K562 (cell line): ENCODE data around the gene ANXA9. TPM values are rescaled to one million over a fixed set of nuclear protein-coding genes. Genes with fewer than 3 reads are reported as not detected.

Experiments
- ATF1 ChIP-seq, 2 experiments: fragments of 450-650 bp in 1 of 2; IDR thresholded peaks; 2 replicates each; pipeline ENCODE4 v1.6.1; 2016; ENCODE audit warnings: missing compliant biosample characterization in 1 of 2, missing genetic modification characterization in 1 of 2
- CBFA2T3 ChIP-seq: fragments of 450-650 bp; IDR thresholded peaks from 2 replicates; pipeline ENCODE4 v1.6.1; 2017
- CBX8 ChIP-seq: fragments of 200-600 bp; sonication (generic); IDR thresholded peaks from 2 replicates; pipeline ENCODE4 v1.6.1; 2012; ENCODE audit warnings: borderline replicate concordance, mixed run types, low read depth, mild to moderate bottlenecking, moderate library complexity, mixed read lengths, low read length, control low read depth, inconsistent platforms; ENCODE audit not compliant: poor library complexity, severe bottlenecking; ENCODE audit errors: extremely low read depth
- DPF2 ChIP-seq: fragments of 450-650 bp; IDR thresholded peaks from 2 replicates; pipeline ENCODE4 v1.6.1; 2016
- HDAC2 ChIP-seq: fragments of 450-650 bp; IDR thresholded peaks from 2 replicates; pipeline ENCODE4 v1.6.1; 2016; ENCODE audit warnings: mild to moderate bottlenecking
- KAT7 ChIP-seq: sonication (generic); formaldehyde crosslinking; IDR thresholded peaks from 2 replicates; pipeline ENCODE4 v1.8.0; 2022; ENCODE audit warnings: missing genetic modification reagents, mild to moderate bottlenecking, borderline replicate concordance
- KDM2B ChIP-seq: fragments of 250-450 bp; sonication (Bioruptor Pico); IDR thresholded peaks from 2 replicates; pipeline ENCODE4 v1.8.0; 2021; ENCODE audit warnings: mild to moderate bottlenecking, moderate library complexity
- NRF1 ChIP-seq, 2 experiments: fragments of 450-650 bp; IDR thresholded peaks in 1 of 2; conservative IDR thresholded peaks in 1 of 2; 2 replicates each; pipeline ENCODE4 v1.6.1; 2014; ENCODE audit warnings: mild to moderate bottlenecking in 2 of 2
- RFX5 ChIP-seq: IDR thresholded peaks from 2 replicates; pipeline ENCODE4 v1.6.1; 2011; ENCODE audit warnings: low read depth, mild to moderate bottlenecking, improper control_type of control experiment, low read length
- SMARCC2 ChIP-seq: fragments of 450-650 bp; IDR thresholded peaks from 2 replicates; pipeline ENCODE4 v1.6.1; 2017; ENCODE audit warnings: antibody characterized with exemption, moderate library complexity, mild to moderate bottlenecking, low read depth
- SMARCE1 ChIP-seq: fragments of 450-650 bp; IDR thresholded peaks from 2 replicates; pipeline ENCODE4 v1.7.1; 2016; ENCODE audit warnings: mild to moderate bottlenecking
- TFAM ChIP-seq: fragments of 250-450 bp; sonication (Bioruptor Pico); conservative IDR thresholded peaks from 2 replicates; pipeline ENCODE4 v1.5.0; 2021; ENCODE audit warnings: mild to moderate bottlenecking, moderate library complexity
- XRCC5 ChIP-seq: fragments of 200-400 bp; formaldehyde crosslinking; IDR thresholded peaks from 2 replicates; pipeline ENCODE4 v1.6.1; 2017; ENCODE audit warnings: low read depth, mild to moderate bottlenecking, low read length
- YY1 ChIP-seq, 3 experiments: IDR thresholded peaks; 2 replicates each; pipeline ENCODE4 v1.6.1; 2011; ENCODE audit warnings: low read length in 2 of 3, mild to moderate bottlenecking in 2 of 3, moderate library complexity in 2 of 3, borderline replicate concordance in 1 of 3, control low read depth in 1 of 3, low read depth in 1 of 3; ENCODE audit not compliant: insufficient read depth in 3 of 3, insufficient replicate concordance in 2 of 3, control insufficient read depth in 1 of 3, insufficient read length in 1 of 3; ENCODE audit errors: extremely low read depth in 1 of 3
- ZEB2 ChIP-seq: fragments of 450-650 bp; IDR thresholded peaks from 2 replicates; pipeline ENCODE4 v1.6.1; 2016
- ZKSCAN8 ChIP-seq: fragments of 200-800 bp; sonication (Bioruptor generic); IDR thresholded peaks from 2 replicates; pipeline ENCODE4 v1.6.1; 2016; ENCODE audit warnings: missing genetic modification characterization, missing compliant biosample characterization
- ZNF316 ChIP-seq: fragments of 450-650 bp; IDR thresholded peaks from 2 replicates; pipeline ENCODE4 v1.6.1; 2016
- ZNF395 ChIP-seq: fragments of 200-800 bp; sonication (Bioruptor generic); IDR thresholded peaks from 2 replicates; pipeline ENCODE4 v1.6.1; 2017; ENCODE audit warnings: missing genetic modification characterization, missing compliant biosample characterization
- ZNF609 ChIP-seq: sonication (generic); formaldehyde crosslinking; IDR thresholded peaks from 2 replicates; pipeline ENCODE4 v1.8.1; 2023; ENCODE audit warnings: missing genetic modification reagents, mild to moderate bottlenecking, borderline replicate concordance
- ZNF766 ChIP-seq: fragments of 200-800 bp; sonication (Bioruptor generic); conservative IDR thresholded peaks from 2 replicates; pipeline ENCODE4 v1.6.1; 2016; ENCODE audit warnings: missing genetic modification characterization, missing compliant biosample characterization
- polyA plus RNA-seq, 8 experiments: library from polyadenylated mRNA; depleted of rRNA in 4 of 8; stranded (reverse) in 5 of 8; unstranded in 3 of 8; fragments of >200 nt; fragmentation: Nextera tagmentation in 2 of 8; fragmentation: Illumina TruSeq in 1 of 8; extraction: Ambion mirVana in 2 of 8; extraction: Trizol in 1 of 8; gene quantifications; 2 replicates each; pipeline versions ENCODE4 v1.2.1 to v1.2.3, GENCODE V29; 2011 to 2014; ENCODE audit warnings: inconsistent platforms in 1 of 8, missing spikeins in 1 of 8
- total RNA-seq, 7 experiments: library from RNA; depleted of rRNA in 6 of 7; stranded (reverse); fragments of >200 nt in 6 of 7; fragmentation: Illumina TruSeq in 2 of 7; extraction: Trizol in 2 of 7; gene quantifications; 2 replicates each; pipeline versions ENCODE4 v1.2.1 to v1.2.3, GENCODE V29; 2011 to 2021; ENCODE audit warnings: low replicate concordance in 1 of 7

Gene ANXA9
- total and polyA plus RNA-seq, 9 of the 15 experiments (the other 6 are each of a cell fraction or from before 2014, with no cell fraction given) = 0.24 to 1.6 (median 0.57) TPM

DNA sequence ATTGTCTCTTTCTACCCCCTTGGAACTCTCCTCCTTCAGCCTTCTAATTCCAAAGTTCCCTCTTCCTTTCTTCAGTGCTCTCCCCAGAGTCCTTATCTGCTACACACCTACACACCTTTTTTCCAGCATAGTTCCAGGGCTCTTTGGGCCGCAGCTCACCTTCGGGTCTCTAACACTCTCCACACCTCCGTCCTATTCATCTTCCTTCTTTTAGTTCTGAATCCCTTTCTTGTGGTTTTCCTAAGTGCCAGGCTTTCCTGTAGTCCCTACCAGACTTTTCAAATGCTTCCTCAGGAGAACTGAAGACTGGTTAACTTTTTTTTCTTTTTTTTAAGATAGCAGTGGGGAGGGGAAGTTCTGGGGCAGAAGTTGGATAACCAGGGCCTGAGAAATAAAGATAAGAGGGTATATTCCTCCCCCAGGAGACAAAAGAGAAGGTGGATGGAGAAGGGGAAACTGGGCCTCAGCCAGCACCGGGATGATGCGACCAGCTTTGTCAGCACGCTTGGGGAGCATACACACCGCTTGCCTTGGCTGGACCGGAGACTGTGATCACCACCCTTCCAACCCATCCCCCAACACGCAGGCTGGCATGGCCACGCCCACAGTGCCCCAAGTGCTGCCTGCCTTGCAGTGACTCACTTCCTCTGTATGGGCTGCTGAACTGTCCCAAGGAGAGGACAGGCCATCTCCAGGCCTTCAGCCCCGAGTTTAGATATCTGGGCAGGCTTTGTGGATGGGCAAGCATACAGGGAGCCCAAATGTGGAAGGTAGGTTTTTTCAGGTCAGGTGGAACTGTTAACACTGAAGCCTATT lies 5.0 kb upstream of the ANXA9 start (continued):
- peak; percentile 96 for TF ChIP-seq SMARCC2
- no peak for TF ChIP-seq CBX8
- 0 out of 2 replicates have a peak, but pooled peaks have one; percentile 3 for TF ChIP-seq ZNF609 (CRISPR knock-in tag)
- peak; percentile 95 for TF ChIP-seq CBFA2T3
- 0 out of 2 replicates have a peak, but pooled peaks have one; percentile 55 for TF ChIP-seq XRCC5
- peak; percentile 86; the same call in 1 of the 2 replicates for TF ChIP-seq KAT7 (CRISPR knock-in tag)
- peak; percentile 43; the same call in 1 of the 2 replicates for TF ChIP-seq ZKSCAN8
- peak; percentile 82; the same call in 1 of the 2 replicates for TF ChIP-seq ZNF395 (CRISPR knock-in tag)
- TF ChIP-seq ATF1 (CRISPR knock-in tag; IDR thresholded peaks at IDR 0.05) = no peak
- peak; percentile 72 for TF ChIP-seq ATF1 (tag; IDR thresholded peaks at IDR 0.05)
- TF ChIP-seq ZNF766 (CRISPR knock-in tag) = peak; percentile 52
- no peak for TF ChIP-seq KDM2B (CRISPR knock-in tag)
- TF ChIP-seq ZEB2 = peak; percentile 90
- 0 out of 2 replicates have a peak, but pooled peaks have one; percentile 8 for TF ChIP-seq ZNF316
- peak; percentile 97 for TF ChIP-seq DPF2
- TF ChIP-seq RFX5 = no peak; the same call in 1 of the 2 replicates
- TF ChIP-seq TFAM (CRISPR knock-in tag) = no peak
- TF ChIP-seq YY1 (IDR thresholded peaks at IDR 0.05; ENCODE audit: borderline replicate concordance in 1 of 3, control insufficient read depth in 1 of 3, extremely low read depth in 1 of 3, insufficient read depth in 3 of 3, insufficient read length in 1 of 3, insufficient replicate concordance in 2 of 3, low read depth in 1 of 3, low read length in 2 of 3) = peak in 1 of 3 experiments; percentile 8
- peak; percentile 96 for TF ChIP-seq SMARCE1
- TF ChIP-seq HDAC2 = peak; percentile 87
- peak; percentile 23 to 33; a peak in 2 of 4 replicates for TF ChIP-seq NRF1 (conservative IDR thresholded peaks at IDR 0.05 in 1 of 2, IDR thresholded peaks at IDR 0.05 in 1 of 2)
